Measurements from ENCODE around the gene PLA2R1.
A peak's percentile ranks its signal among the peaks of the same experiment; 100 is the strongest.

Gene PLA2R1

DNA sequence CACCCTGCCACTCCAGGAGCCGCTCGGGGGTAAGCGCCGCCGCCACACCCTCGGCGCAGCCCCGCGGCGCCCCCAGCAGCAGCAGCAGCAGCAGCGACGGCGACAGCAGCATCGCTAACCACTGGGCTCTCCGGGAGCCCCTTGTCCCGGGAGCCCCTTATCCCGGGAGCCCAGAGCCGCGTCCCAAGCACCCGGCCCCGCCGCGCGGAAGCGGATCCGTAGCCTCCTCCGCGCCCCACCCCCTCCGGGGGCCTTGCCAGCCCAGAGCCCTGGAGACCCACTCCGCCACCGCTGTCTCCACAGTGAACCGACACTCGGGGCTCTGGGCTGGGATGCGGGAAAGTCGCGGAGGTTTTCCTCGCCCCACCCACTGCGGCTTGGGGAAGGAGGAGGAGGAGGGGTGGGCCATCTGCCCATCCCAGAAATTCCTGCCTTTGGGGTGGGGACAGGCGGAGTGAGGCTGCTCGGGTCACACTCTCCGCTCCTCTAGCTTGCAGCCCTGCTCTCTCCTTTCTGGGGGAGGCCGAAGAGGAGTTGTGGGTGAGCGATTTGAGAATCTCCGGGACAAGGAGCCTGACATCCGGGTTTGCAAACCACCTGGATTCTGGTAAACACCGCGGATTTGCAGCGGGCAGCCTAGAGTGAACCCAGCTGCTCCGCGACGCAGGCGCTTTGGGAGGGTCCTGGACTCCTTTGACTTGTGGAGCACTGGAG lies at the start of gene PLA2R1:
Gene PLA2R1 (minus strand): TSS at position 324 of the 714 bp plus-strand sequence. CDS start 212 bp downstream, at position 112.
- no peak for DNase-seq (ENCODE audit: low read depth)

DNA sequence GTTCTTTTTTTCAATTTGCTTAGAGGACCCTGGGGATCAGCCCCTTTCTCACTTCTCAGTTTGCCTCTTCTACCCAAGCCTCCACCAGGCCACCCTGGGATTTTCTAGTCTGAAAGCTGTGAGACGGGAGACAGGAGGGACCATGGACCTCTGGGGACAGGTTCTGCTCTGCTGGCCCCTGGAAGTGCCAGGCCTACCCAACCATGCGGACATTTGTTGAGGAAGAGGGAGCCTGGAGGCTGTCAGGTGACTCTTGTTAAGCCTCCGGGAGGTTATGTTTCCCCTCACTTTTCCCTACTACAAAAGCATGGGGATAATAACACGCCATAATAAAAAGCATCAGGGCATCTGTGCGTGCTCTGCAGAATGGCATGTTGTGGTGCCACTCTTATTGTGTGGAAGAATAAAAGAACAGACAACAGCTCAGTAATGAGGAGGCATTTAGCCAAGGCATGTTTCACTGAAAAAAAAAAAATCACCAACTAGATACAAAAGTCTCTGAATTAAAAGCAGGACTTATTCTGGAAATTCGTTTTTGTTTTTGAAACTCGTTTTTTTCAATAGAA lies 48.3 kb upstream of the PLA2R1 start:
- no peak for DNase-seq (ENCODE audit: low read depth)

DNA sequence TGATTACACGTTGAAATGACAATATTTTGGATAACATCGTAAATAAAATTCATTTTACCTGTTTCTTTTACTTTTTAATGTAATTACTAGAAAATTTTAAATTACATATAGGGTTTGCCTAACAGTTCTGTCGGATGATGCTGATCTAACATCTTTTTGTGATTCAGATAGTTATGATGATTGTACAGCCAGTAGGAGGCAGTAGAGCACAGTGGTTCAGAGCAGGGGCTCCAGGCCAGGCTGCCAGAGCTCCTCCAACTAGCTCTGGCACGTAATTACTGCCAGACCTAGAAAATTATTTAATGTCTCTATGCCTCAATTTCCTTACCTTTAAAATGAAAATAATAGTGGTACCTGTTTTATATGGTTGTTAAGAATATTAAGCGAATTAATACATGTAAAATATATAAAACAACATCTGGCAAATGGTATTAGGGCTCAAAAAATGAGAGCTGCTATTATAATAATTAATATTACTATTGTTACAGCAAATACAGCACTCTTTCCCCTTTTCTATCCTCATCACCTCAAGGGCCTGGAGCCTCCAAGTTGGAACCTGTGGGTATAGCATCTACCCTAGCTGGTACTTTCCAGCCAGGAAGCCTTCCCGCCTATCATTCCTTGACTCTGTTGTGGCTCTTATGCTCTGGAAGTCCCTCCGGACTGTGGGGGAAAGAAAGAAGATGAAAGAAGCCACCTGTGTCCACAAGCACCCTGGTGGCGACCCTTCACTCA lies 47.7 kb upstream of the PLA2R1 start:
- peak; percentile 76 for DNase-seq (ENCODE audit: low read depth)

- no peak for DNase-seq (ENCODE audit: low read depth)
Observed at GRCh38 chr2:160109243-160109642, 46.8 kb upstream of the PLA2R1 start.

DNA sequence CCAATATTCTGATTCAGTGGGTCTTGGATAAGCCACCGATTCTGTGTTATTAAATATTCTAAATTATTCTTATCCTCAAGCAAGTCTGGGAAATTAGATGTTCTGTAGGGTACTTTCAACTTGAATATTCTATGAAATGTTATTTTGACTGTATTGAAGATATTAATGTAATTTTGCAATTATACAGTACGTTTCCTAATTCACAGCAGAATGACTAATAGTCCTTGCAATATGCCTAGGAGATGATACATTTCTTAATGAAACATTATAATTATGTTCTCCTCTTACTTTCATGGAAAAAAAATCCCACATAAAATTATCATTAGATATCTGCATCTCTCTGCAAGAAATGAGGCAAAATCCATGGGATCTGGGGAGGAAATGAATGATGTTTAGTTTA lies 46.2 kb upstream of the PLA2R1 start:
- no peak for DNase-seq (ENCODE audit: low read depth)

DNA sequence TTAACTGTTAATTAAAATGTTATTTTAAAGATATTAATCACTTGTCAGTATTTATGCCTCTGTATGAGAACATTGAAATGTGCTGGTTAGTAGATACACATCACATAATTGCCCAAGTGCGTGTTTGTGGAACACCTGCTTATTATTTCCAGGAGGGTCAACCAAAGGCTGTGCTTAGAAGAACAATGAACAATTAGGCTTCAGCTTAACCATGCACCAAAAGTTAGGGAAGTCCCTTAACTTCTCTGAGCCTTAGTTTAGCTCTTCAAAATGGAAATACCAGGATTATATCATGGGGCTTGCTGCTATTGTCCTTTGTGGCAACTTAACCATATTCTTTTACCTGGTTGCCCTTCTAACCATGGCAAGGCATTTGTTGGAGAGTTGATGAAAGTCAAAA lies 43.0 kb upstream of the PLA2R1 start:
- no peak for DNase-seq (ENCODE audit: low read depth)

GRCh38 chr2:160104115-160104514 lies 41.7 kb upstream of the PLA2R1 start:
- DNase-seq (ENCODE audit: low read depth) = no peak

GRCh38 chr2:160097326-160097725 lies 34.9 kb upstream of the PLA2R1 start:
- no peak for DNase-seq (ENCODE audit: low read depth)

GRCh38 chr2:160096409-160096808 lies 34.0 kb upstream of the PLA2R1 start:
- no peak for DNase-seq (ENCODE audit: low read depth)

- no peak for DNase-seq (ENCODE audit: low read depth)
Observed at GRCh38 chr2:160092445-160092844, 30.0 kb upstream of the PLA2R1 start.

GRCh38 chr2:160091381-160091780 lies 29.0 kb upstream of the PLA2R1 start:
- no peak for DNase-seq (ENCODE audit: low read depth)

GRCh38 chr2:160087854-160088745 lies 25.7 kb upstream of the PLA2R1 start:
- DNase-seq (ENCODE audit: low read depth) = no peak

- no peak for DNase-seq (ENCODE audit: low read depth)
Observed at GRCh38 chr2:160085662-160086061, 23.2 kb upstream of the PLA2R1 start.

DNA sequence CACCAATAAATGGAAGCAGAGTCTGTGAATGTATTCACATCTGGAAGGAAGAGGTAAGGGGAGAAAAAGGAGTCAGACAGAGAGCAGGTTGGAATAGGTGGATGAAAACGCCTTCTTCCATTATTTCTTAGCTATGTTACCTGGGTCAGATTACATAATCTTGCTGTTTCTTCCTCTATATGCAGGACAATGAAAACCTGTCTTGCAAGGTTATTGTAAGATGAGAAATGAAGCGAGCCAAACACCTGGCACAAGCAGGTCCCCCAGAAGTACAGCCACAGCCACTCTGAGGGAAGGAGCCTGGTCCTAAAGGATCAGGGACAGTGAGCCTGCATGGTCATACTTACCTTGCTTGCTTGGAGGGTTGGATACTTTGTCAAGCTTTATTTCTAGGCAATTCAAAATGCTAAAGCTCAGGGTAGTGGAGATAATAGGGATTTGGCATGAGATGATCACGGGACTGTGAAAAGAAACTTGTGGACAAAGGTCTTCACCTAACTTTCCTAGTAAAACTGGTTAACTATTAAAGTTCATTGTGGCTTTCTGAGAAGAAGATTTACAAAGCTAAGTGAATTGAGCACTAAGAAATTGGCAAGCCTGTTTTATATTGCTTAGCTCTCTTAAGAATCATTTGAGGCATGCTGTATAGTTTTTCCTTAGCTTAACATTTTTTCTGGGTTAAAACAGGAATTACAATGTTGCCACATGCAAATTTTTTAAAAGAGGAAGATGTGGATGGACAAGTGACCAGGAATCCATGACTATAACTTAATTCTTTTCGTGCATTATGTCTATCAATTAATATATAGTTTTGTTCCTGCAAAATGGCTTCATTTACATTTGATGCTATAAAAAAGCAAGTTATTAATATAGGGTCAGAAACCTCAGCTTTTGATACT lies 15.7 kb upstream of the PLA2R1 start:
- DNase-seq (ENCODE audit: low read depth) = no peak

GRCh38 chr2:160076914-160077313 lies 14.5 kb upstream of the PLA2R1 start:
- DNase-seq (ENCODE audit: low read depth) = no peak

GRCh38 chr2:160076241-160076640 lies 13.8 kb upstream of the PLA2R1 start:
- no peak for DNase-seq (ENCODE audit: low read depth)

GRCh38 chr2:160075171-160075570 lies 12.8 kb upstream of the PLA2R1 start:
- peak; percentile 88 for DNase-seq (ENCODE audit: low read depth)

- DNase-seq (ENCODE audit: low read depth) = no peak
Observed at GRCh38 chr2:160073284-160073888, 11.0 kb upstream of the PLA2R1 start.

DNA sequence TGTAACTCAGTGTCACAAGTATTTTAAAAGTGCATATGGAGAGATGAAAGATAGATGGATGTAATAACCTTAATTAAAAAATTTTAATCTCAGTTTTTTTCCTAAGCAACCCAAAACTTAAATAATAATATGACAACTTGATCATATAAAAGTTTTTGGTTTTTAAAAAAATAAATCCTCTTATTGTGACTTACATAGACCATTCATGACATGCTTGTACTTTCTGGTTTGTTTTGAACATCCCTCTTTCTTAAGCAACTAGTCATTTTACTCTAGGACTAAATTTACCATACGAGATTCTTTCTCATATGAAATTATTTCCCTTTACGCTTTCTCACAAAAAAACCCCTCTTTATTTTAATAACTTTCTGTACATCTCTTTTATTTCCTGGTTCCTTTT lies 6.5 kb upstream of the PLA2R1 start:
- DNase-seq (ENCODE audit: low read depth) = no peak

DNA sequence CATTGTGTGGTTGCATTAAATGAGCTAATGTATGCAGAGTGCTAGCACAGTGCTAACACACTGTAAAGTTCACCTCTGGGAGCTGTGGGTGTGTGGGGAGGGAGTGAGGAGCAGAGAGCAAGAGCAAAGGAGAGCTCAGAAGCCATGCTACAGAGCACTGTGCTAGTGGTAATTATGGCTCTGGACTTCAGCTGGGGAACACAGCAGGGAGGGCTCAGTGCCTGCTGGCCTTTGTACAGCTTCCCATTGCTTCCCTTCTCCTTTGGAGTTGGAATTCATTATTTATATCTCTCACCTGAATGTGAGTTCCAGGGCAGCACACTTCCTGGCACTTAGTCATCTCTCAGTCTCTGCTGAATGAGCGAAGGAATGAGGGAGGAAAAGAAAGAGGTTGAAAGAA lies 2.5 kb upstream of the PLA2R1 start:
- DNase-seq (ENCODE audit: low read depth) = no peak

Data from stromal cell of bone marrow (primary cell).